Gastroesophageal sphincter (tissue), 3 donors: ENCODE results near the gene BAAT.

ENCODE experiments used
- EP300 ChIP-seq: sonication (generic); formaldehyde crosslinking; IDR thresholded peaks from one replicate; pipeline ENCODE4 v1.6.1; 2017; ENCODE audit warnings: antibody characterized with exemption, mild to moderate bottlenecking
- POLR2A ChIP-seq, 2 donors: fragments of 450-650 bp; IDR thresholded peaks; one replicate each; pipeline ENCODE4 v1.6.1; 2017; ENCODE audit warnings: antibody characterized with exemption in 2 of 2, mild to moderate bottlenecking in 2 of 2, moderate library complexity in 1 of 2
- TF ChIP-seq, protein P1 (sequence below), 4 experiments: fragments of 200-600 bp in 2 of 4; fragments of 450-650 bp in 2 of 4; sonication (generic) in 1 of 4; IDR thresholded peaks; one replicate each; pipeline ENCODE4 v1.5.1; 2017 to 2019; ENCODE audit warnings: antibody characterized with exemption in 4 of 4, mild to moderate bottlenecking in 2 of 4, moderate library complexity in 2 of 4

GRCh38 chr9:101333490-101333889 lies 51.3 kb downstream of the BAAT start:
- TF ChIP-seq, protein P1, sequence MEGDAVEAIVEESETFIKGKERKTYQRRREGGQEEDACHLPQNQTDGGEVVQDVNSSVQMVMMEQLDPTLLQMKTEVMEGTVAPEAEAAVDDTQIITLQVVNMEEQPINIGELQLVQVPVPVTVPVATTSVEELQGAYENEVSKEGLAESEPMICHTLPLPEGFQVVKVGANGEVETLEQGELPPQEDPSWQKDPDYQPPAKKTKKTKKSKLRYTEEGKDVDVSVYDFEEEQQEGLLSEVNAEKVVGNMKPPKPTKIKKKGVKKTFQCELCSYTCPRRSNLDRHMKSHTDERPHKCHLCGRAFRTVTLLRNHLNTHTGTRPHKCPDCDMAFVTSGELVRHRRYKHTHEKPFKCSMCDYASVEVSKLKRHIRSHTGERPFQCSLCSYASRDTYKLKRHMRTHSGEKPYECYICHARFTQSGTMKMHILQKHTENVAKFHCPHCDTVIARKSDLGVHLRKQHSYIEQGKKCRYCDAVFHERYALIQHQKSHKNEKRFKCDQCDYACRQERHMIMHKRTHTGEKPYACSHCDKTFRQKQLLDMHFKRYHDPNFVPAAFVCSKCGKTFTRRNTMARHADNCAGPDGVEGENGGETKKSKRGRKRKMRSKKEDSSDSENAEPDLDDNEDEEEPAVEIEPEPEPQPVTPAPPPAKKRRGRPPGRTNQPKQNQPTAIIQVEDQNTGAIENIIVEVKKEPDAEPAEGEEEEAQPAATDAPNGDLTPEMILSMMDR (IDR thresholded peaks at IDR 0.05) = no peak
- no peak for TF ChIP-seq POLR2A (IDR thresholded peaks at IDR 0.05)
- no peak for TF ChIP-seq EP300
